DOHH2 (cell line): Measurements from ENCODE around the gene SRBD1.

Source experiments
- H3F3A ChIP-seq: fragments of 200-600 bp; sonication (generic), shearing (Covaris generic); 2 replicates; pipeline ENCODE4 v1.6.0; 2016; ENCODE audit warnings: antibody characterized with exemption, mild to moderate bottlenecking; ENCODE audit not compliant: control insufficient read depth, insufficient read depth
- H3K27ac ChIP-seq: fragments of 200-600 bp; sonication (generic); 2 replicates; pipeline ENCODE4 v1.5.1; 2014; ENCODE audit warnings: low read depth, mild to moderate bottlenecking, low read length, moderate library complexity
- H3K27me3 ChIP-seq: fragments of 200-600 bp; sonication (generic); 2 replicates; pipeline ENCODE4 v1.6.1; 2014; ENCODE audit warnings: mild to moderate bottlenecking, low read length, mixed read lengths; ENCODE audit not compliant: control insufficient read depth
- H3K36me3 ChIP-seq: fragments of 200-600 bp; sonication (generic); 2 replicates; pipeline ENCODE4 v1.6.1; 2014; ENCODE audit warnings: mild to moderate bottlenecking, low read length, moderate library complexity, mixed read lengths; ENCODE audit not compliant: control insufficient read depth
- H3K4me1 ChIP-seq: fragments of 200-600 bp; sonication (generic); 2 replicates; pipeline ENCODE4 v1.6.1; 2014; ENCODE audit warnings: mild to moderate bottlenecking, low read length, mixed read lengths; ENCODE audit not compliant: control insufficient read depth
- H3K4me2 ChIP-seq: fragments of 200-600 bp; sonication (generic); 2 replicates; pipeline ENCODE4 v1.6.0; 2014; ENCODE audit warnings: mild to moderate bottlenecking, low read length, moderate library complexity
- H3K4me3 ChIP-seq: fragments of 200-600 bp; sonication (generic); 2 replicates; pipeline ENCODE4 v1.5.1; 2014; ENCODE audit warnings: mild to moderate bottlenecking, low read length, mixed read lengths
- H3K79me2 ChIP-seq: fragments of 200-600 bp; sonication (generic); 2 replicates; pipeline ENCODE4 v1.6.1; 2014; ENCODE audit warnings: mild to moderate bottlenecking, low read length, mixed read lengths; ENCODE audit not compliant: control insufficient read depth
- H3K9me2 ChIP-seq: fragments of 200-600 bp; sonication (generic); replicated peaks from 2 replicates; pipeline ENCODE4 v1.6.1; 2014; ENCODE audit warnings: mild to moderate bottlenecking, low read length, mixed read lengths; ENCODE audit not compliant: control insufficient read depth
- H3K9me3 ChIP-seq: fragments of 200-600 bp; sonication (generic); 2 replicates; pipeline ENCODE4 v1.6.1; 2014; ENCODE audit warnings: antibody characterized with exemption, low read length, mixed read lengths; ENCODE audit not compliant: control insufficient read depth, insufficient read depth
- H4K20me1 ChIP-seq: fragments of 200-600 bp; sonication (generic); 2 replicates; pipeline ENCODE4 v1.6.0; 2014; ENCODE audit warnings: low read depth, mild to moderate bottlenecking, antibody characterized with exemption, low read length, moderate library complexity; ENCODE audit not compliant: control insufficient read depth, insufficient read depth
- EZH2phosphoT487 ChIP-seq: fragments of 200-600 bp; sonication (generic); IDR thresholded peaks from 2 replicates; pipeline ENCODE4 v1.6.1; 2017; ENCODE audit warnings: borderline replicate concordance, mild to moderate bottlenecking, antibody characterized with exemption, low read length, moderate library complexity, mixed read lengths
- TF ChIP-seq, protein P1 (sequence below): fragments of 200-600 bp; sonication (generic); IDR thresholded peaks from one replicate; pipeline ENCODE4 v1.5.1; 2014; ENCODE audit warnings: antibody characterized with exemption, mild to moderate bottlenecking, low read depth, low read length; ENCODE audit not compliant: poor library complexity, severe bottlenecking

SRBD1 gene

DNA sequence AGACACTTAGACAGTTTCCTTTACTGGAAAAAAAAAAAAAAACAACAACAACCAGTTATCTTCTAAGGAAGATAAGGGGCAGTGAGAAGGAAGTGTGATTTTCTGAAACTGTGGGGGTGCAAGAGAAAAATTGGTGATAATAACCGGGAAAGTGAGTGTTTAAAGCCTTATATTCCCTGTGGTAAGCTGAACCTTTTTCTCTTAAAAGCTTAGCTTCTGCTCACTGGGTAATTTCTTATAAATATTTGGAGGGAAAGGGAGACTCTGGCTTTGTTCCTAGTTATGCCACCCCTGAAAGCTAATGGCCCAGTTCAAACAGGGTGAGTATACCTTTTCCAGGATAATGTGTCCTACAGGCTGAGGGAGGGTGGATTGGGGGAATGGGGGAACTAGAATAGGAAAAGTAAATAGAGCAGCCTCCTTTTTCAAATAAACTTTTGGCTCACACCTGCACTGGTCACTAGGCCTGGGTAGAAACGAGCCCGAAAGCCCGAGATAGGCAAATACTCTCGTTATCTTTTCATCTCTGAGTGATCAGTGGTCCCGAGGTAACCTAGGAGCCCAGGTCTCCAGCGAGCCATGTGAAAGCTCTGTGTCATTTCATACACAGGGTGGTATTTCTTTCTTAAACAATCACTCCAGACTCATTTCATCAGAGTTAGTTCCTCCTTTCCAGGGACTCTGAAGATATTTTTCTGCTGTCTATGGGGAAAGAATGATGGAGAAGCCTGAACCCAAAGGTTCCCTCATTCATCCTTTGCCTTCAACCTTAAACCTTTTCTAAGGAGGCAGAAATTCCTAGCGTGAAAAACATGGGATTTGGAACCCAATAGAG, 15.5 kb upstream of the SRBD1 start:
- H3K9me3 ChIP-seq, result no peaks in the 10 kb centered on the region
- TF ChIP-seq EZH2phosphoT487, result no peak
- TF ChIP-seq, protein P1, sequence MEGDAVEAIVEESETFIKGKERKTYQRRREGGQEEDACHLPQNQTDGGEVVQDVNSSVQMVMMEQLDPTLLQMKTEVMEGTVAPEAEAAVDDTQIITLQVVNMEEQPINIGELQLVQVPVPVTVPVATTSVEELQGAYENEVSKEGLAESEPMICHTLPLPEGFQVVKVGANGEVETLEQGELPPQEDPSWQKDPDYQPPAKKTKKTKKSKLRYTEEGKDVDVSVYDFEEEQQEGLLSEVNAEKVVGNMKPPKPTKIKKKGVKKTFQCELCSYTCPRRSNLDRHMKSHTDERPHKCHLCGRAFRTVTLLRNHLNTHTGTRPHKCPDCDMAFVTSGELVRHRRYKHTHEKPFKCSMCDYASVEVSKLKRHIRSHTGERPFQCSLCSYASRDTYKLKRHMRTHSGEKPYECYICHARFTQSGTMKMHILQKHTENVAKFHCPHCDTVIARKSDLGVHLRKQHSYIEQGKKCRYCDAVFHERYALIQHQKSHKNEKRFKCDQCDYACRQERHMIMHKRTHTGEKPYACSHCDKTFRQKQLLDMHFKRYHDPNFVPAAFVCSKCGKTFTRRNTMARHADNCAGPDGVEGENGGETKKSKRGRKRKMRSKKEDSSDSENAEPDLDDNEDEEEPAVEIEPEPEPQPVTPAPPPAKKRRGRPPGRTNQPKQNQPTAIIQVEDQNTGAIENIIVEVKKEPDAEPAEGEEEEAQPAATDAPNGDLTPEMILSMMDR, result no peak
- H3K79me2 ChIP-seq, result no peaks in the 10 kb centered on the region
- peaks cover 48% of the 10 kb centered on the region for H3K27me3 ChIP-seq
- H3K4me3 ChIP-seq, result no peak overlapping the region
- no peaks in the 10 kb centered on the region for H3K4me1 ChIP-seq
- no peaks in the 10 kb centered on the region for H3K9me2 ChIP-seq
- H3F3A ChIP-seq, result no peaks in the 10 kb centered on the region
- no peak overlapping the region for H3K27ac ChIP-seq
- H3K4me2 ChIP-seq, result no peak overlapping the region
- no peaks in the 10 kb centered on the region for H3K36me3 ChIP-seq
- H4K20me1 ChIP-seq, result no peaks in the 10 kb centered on the region

DNA sequence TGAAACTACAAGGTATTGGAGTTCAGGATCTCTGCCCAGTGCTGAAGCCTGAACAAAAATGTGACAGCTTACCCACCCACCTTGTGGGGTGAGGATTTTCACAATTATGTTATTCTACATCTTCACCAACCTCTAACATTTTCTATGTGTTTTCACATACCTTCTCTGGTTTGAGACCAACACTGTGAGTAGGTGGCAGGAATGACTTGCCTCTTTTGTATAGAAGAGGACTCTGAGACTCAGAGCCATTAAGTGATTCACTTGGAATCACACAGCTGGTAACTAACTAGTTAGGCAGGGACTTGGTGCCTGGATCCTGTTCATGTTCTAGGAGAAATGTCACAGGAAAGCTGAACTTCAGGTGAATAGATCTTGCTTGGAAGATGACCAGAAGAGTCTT, 14.8 kb upstream of the SRBD1 start:
- H3K27me3 ChIP-seq, result peaks cover 41% of the 10 kb centered on the region
- no peaks in the 10 kb centered on the region for H3K9me3 ChIP-seq
- TF ChIP-seq, protein P1, result no peak
- no peak for TF ChIP-seq EZH2phosphoT487
- no peaks in the 10 kb centered on the region for H3K79me2 ChIP-seq
- H3K27ac ChIP-seq, result no peak overlapping the region
- no peaks in the 10 kb centered on the region for H3F3A ChIP-seq
- H3K4me1 ChIP-seq, result no peaks in the 10 kb centered on the region
- H3K9me2 ChIP-seq, result no peaks in the 10 kb centered on the region
- no peak overlapping the region for H3K4me2 ChIP-seq
- no peaks in the 10 kb centered on the region for H3K36me3 ChIP-seq
- H3K4me3 ChIP-seq, result no peak overlapping the region
- H4K20me1 ChIP-seq, result no peaks in the 10 kb centered on the region

DNA sequence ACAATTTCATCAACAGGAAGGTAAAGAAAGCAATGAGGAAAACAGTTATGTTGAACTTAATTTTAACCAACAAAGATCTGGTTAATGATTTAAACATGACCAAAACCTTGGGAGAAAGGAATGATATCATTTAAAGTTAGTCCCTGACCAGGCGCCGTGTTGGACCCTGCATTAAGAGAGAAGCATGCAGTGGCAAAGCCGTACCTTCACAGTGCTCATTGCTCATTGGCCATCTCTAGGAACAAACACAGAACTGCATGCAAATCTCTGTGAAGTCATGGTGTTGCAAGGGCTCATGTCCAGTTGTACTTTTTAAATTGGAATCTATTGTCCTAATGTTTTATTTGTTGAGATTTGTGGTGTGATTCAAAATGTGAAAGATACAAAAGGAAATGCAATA, 12.0 kb upstream of the SRBD1 start:
- Histone ChIP-seq H3K4me2 (no peak overlapping the region), H3K4me3 (no peak overlapping the region), H3K79me2 (no peaks in the 10 kb centered on the region), H3F3A (no peaks in the 10 kb centered on the region), H3K36me3 (no peaks in the 10 kb centered on the region), H3K9me3 (no peaks in the 10 kb centered on the region), H3K9me2 (no peaks in the 10 kb centered on the region), H4K20me1 (no peaks in the 10 kb centered on the region), H3K27ac (no peak overlapping the region), H3K4me1 (no peaks in the 10 kb centered on the region), H3K27me3 (peaks cover 26% of the 10 kb centered on the region)
- no peak for TF ChIP-seq EZH2phosphoT487
- TF ChIP-seq, protein P1, result no peak
